ENCODE measurements around the gene PDE11A. TPM values are rescaled to one million over a fixed set of nuclear protein-coding genes. Genes with fewer than 3 reads are reported as not detected.

The PDE11A gene
- total RNA-seq, 4 donors from 2014 or later, result 1.7 TPM; not detected in 3

GRCh38 chr2:177633111-177633510 lies 439.5 kb downstream of the PDE11A start:
- DNase-seq (ENCODE audit: low spot score in 2 of 2), result no peak
- TF ChIP-seq CTCF (IDR thresholded peaks at IDR 0.05) (no peak), POLR2A (IDR thresholded peaks at IDR 0.05) (no peak), EP300 (IDR thresholded peaks at IDR 0.05) (no peak)
- Histone ChIP-seq H3K9me3 (no peaks in the 10 kb centered on the region), H3K27me3 (no peaks in the 10 kb centered on the region), H3K36me3 (no peaks in the 10 kb centered on the region), H3K4me1 (peaks cover 0 to 11% (median 3%) of the 10 kb centered on the region in 4 donors), H3K27ac (no peak overlapping the region), H3K4me3 (no peak overlapping the region)
- 41 to 51% methylated on average over 3 of the region's 3 CpGs for WGBS, 2 donors

GRCh38 chr2:177631680-177632079 lies 440.9 kb downstream of the PDE11A start:
- Histone ChIP-seq H3K9me3 (no peaks in the 10 kb centered on the region), H3K4me1 (peaks cover 0 to 11% (median 3%) of the 10 kb centered on the region in 4 donors), H3K4me3 (no peak overlapping the region), H3K36me3 (no peaks in the 10 kb centered on the region), H3K27me3 (no peaks in the 10 kb centered on the region), H3K27ac (no peak overlapping the region)
- DNase-seq (ENCODE audit: low spot score in 2 of 2), result no peak
- TF ChIP-seq EP300 (IDR thresholded peaks at IDR 0.05), result no peak
- no peak for TF ChIP-seq CTCF (IDR thresholded peaks at IDR 0.05)
- TF ChIP-seq POLR2A (IDR thresholded peaks at IDR 0.05), result no peak
- 58 to 73% methylated on average over 1 of the region's 1 CpG for WGBS, 2 donors

GRCh38 chr2:177629357-177630024 lies 443.1 kb downstream of the PDE11A start:
- Histone ChIP-seq H3K27me3 (peaks cover 0 to 3% of the 10 kb centered on the region in 2 donors), H3K4me1 (peaks cover 0 to 11% (median 3%) of the 10 kb centered on the region in 4 donors), H3K9me3 (no peaks in the 10 kb centered on the region), H3K36me3 (no peaks in the 10 kb centered on the region), H3K4me3 (no peak overlapping the region), H3K27ac (no peak overlapping the region)
- no peak for TF ChIP-seq POLR2A (IDR thresholded peaks at IDR 0.05)
- TF ChIP-seq CTCF (IDR thresholded peaks at IDR 0.05), result no peak
- TF ChIP-seq EP300 (IDR thresholded peaks at IDR 0.05), result no peak
- DNase-seq (ENCODE audit: low spot score in 2 of 2), result no peak
- 68 to 75% methylated on average over 4 of the region's 4 CpGs for WGBS, 2 donors

DNA sequence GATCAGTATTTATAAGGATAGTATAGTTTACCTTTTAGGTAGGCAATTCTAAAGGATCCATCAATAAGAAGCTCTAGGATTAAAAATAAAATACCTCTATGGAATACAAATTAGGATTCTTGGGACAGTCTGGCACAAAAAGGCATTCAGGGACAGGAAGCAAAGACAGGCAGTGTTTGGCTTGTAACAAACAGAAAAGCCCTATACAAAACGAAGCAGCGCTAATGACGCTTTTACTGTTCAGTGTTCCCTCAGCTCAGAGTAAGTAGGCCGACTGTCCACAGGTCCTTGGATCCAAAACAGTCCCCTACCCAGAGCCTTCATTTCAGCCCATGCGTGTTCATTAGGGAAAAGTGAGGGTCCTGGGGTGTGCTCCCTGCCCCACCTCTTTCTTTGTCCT lies 443.7 kb downstream of the PDE11A start:
- no peak for TF ChIP-seq CTCF (IDR thresholded peaks at IDR 0.05)
- no peak for TF ChIP-seq POLR2A (IDR thresholded peaks at IDR 0.05)
- TF ChIP-seq EP300 (IDR thresholded peaks at IDR 0.05), result no peak

DNA sequence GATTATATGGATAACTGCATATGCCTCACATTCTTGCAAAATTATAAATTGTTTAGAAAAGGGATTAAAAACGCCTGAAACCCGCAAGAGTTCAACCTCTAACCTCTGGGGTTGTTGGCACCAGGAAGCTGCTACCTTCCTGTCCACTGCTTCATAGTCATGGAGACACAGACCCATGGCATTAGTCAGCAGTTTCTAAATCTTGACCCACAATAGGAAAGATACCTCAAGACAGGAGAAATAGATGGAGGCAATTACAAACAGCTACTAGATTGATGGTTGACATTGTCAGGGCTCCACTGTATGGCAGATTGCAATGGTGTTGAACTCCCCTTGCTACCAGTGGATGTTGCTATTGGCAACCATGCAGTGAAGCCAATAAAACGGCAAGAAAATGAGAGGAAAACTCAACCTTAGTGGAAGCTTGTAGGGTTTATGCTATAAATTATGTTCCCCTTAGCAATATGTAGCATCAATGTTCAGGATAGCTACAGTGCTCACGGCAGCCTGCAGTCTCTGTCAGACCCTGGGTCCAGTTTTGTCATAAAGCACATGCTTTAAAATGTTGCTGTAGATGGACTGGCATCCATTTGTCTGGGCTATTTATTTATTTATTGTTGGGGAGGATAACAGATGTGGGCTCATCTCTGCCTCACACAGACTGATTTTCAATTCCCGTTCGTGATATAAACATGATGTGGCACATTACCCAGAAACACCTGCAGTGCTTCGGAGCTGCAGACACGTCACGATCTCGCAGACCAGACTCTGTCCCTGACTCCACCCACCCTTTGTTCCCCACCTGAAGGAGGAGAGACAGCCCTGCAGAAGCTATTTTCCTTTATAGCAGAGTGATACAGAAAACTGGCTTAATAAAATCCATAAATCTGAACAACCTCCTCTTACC lies 446.6 kb downstream of the PDE11A start:
- no peaks in the 10 kb centered on the region for H3K9me3 ChIP-seq
- no peak overlapping the region for H3K27ac ChIP-seq
- TF ChIP-seq POLR2A (IDR thresholded peaks at IDR 0.05), result no peak
- TF ChIP-seq EP300 (IDR thresholded peaks at IDR 0.05), result no peak
- no peak for TF ChIP-seq CTCF (IDR thresholded peaks at IDR 0.05)
- no peak for DNase-seq (ENCODE audit: low spot score in 2 of 2)
- H3K27me3 ChIP-seq, result peaks cover 0 to 9% of the 10 kb centered on the region in 2 donors
- WGBS, 2 donors, result 59 to 60% methylated on average over 10 of the region's 10 CpGs
- H3K4me3 ChIP-seq, result no peak overlapping the region
- H3K4me1 ChIP-seq, result no peaks in the 10 kb centered on the region
- no peaks in the 10 kb centered on the region for H3K36me3 ChIP-seq

More for the DNA sequence above, 443.7 kb downstream of the PDE11A start:
- H3K27me3 ChIP-seq, result peaks cover 0 to 3% of the 10 kb centered on the region in 2 donors
- H3K4me1 ChIP-seq, result peaks cover 0 to 8% (median 3%) of the 10 kb centered on the region in 4 donors
- H3K9me3 ChIP-seq, result no peaks in the 10 kb centered on the region
- no peak overlapping the region for H3K27ac ChIP-seq
- 53 to 58% methylated on average over 5 of the region's 5 CpGs for WGBS, 2 donors
- H3K4me3 ChIP-seq, result no peak overlapping the region
- no peaks in the 10 kb centered on the region for H3K36me3 ChIP-seq
- no peak for DNase-seq (ENCODE audit: low spot score in 2 of 2)

Measured in tibial nerve (tissue), 4 donors.